GM12878 (cell line): ENCODE data around the gene VPS39. TPM values are rescaled to one million over a fixed set of nuclear protein-coding genes. Genes with fewer than 3 reads are reported as not detected.

Experiments used
- ATAC-seq: fragments of 200-7000 bp; cut with Tn5 transposase; 3 replicates; pipeline ENCODE4 v1.9.1; 2020; ENCODE audit warnings: mild to moderate bottlenecking, moderate library complexity
- BruUV-seq: library from RNA; stranded (reverse); fragments of 400-500 nt; replicated peaks from 2 replicates; lab custom pipeline; 2021; lab: Mats Ljungman, UMichigan
- CTCF ChIA-PET: fragments of 300-600 bp; sonication (Branson Sonifier 250); formaldehyde crosslinking; extraction: SDS; loops from one replicate; lab custom pipeline; 2021; ENCODE audit warnings: inconsistent platforms; lab: Yijun Ruan, JAX
- POLR2A ChIA-PET: fragments of 350-600 bp; formaldehyde crosslinking; extraction: SDS; loops from one replicate; lab custom pipeline; 2021; ENCODE audit warnings: inconsistent platforms; lab: Charles Lee
- RAD21 ChIA-PET: fragments of 300-600 bp; sonication (Branson Sonifier 250); formaldehyde crosslinking; loops from one replicate; lab custom pipeline; 2023; ENCODE audit warnings: antibody characterized with exemption; ENCODE audit not compliant: unreplicated experiment; lab: Charles Lee
- SMC1A ChIA-PET: fragments of 300-600 bp; sonication (Branson Sonifier 250); formaldehyde crosslinking; loops from one replicate; lab custom pipeline; 2023; ENCODE audit not compliant: unreplicated experiment, uncharacterized antibody; lab: Charles Lee
- DNase-seq: peaks from one replicate; pipeline ENCODE4 v3.0.0-alpha.2; 2011; ENCODE audit warnings: low read depth, low spot score
- FAIRE-seq: peaks from 3 replicates; lab custom pipeline; 2011; peaks lifted over from hg19 to GRCh38; lab: Jason Lieb, UNC
- H2AFZ ChIP-seq: 2 replicates; pipeline ENCODE4 v1.6.0; 2011; ENCODE audit warnings: low read depth, low read length, control low read depth; ENCODE audit not compliant: control insufficient read depth
- H3K27ac ChIP-seq: 2 replicates; pipeline ENCODE4 v1.5.1; 2011; ENCODE audit warnings: control low read depth; ENCODE audit not compliant: control insufficient read depth, insufficient read depth
- H3K27me3 ChIP-seq, 2 experiments: replicated peaks in 1 of 2; 2 replicates each; pipeline versions ENCODE4 v1.6.0 to v1.6.1; 2011; ENCODE audit warnings: low read length in 1 of 2; ENCODE audit not compliant: control insufficient read depth in 2 of 2, insufficient read depth in 2 of 2
- H3K36me3 ChIP-seq, 2 experiments: 2 replicates each; pipeline ENCODE4 v1.5.1; 2011; ENCODE audit warnings: low read length in 1 of 2; ENCODE audit not compliant: control insufficient read depth in 2 of 2, insufficient read depth in 2 of 2
- H3K4me1 ChIP-seq: 2 replicates; pipeline ENCODE4 v1.6.1; 2011; ENCODE audit warnings: mild to moderate bottlenecking, low read length, moderate library complexity, mixed read lengths; ENCODE audit not compliant: control insufficient read depth, insufficient read depth
- H3K4me2 ChIP-seq: 2 replicates; pipeline ENCODE4 v1.6.0; 2011; ENCODE audit warnings: control low read depth; ENCODE audit not compliant: control insufficient read depth, insufficient read depth
- H3K4me3 ChIP-seq: fragments of 200-600 bp; sonication (generic); 2 replicates; pipeline ENCODE4 v1.5.1; 2016
- H3K79me2 ChIP-seq: 2 replicates; pipeline ENCODE4 v1.6.0; 2011; ENCODE audit warnings: low read length; ENCODE audit not compliant: control insufficient read depth, insufficient read depth
- H3K9ac ChIP-seq: 2 replicates; pipeline ENCODE4 v1.8.0; 2011; ENCODE audit warnings: low read length, control low read depth, mixed read lengths; ENCODE audit not compliant: control insufficient read depth, insufficient read depth
- H3K9me3 ChIP-seq: replicated peaks from 3 replicates; pipeline ENCODE4 v1.5.1; 2011; ENCODE audit warnings: mild to moderate bottlenecking, low read length; ENCODE audit not compliant: control insufficient read depth, insufficient read depth
- H4K20me1 ChIP-seq: 2 replicates; pipeline ENCODE4 v1.6.0; 2011; ENCODE audit not compliant: control insufficient read depth, insufficient read depth
- FOS ChIP-seq: IDR thresholded peaks from 3 replicates; pipeline ENCODE4 v1.6.1; 2011; ENCODE audit warnings: borderline replicate concordance; ENCODE audit not compliant: insufficient read length; ENCODE audit errors: extremely low read depth
- IKZF1 ChIP-seq: fragments of 450-650 bp; conservative IDR thresholded peaks from 2 replicates; pipeline ENCODE4 v1.6.1; 2017; ENCODE audit warnings: antibody characterized with exemption, mild to moderate bottlenecking
- NFXL1 ChIP-seq: fragments of 450-650 bp; IDR thresholded peaks from 2 replicates; pipeline ENCODE4 v1.6.1; 2017; ENCODE audit warnings: antibody characterized with exemption, mild to moderate bottlenecking, borderline replicate concordance
- NR2C2 ChIP-seq: IDR thresholded peaks from 2 replicates; pipeline ENCODE4 v1.6.1; 2011; ENCODE audit warnings: borderline replicate concordance, low read depth; ENCODE audit not compliant: control insufficient read depth, insufficient read length
- YBX1 ChIP-seq: fragments of 450-650 bp; IDR thresholded peaks from 2 replicates; pipeline ENCODE4 v1.6.1; 2016; ENCODE audit warnings: antibody characterized with exemption
- WGBS: methylation state at CpG from one replicate; pipeline ENCODE4 v1.1.6; 2016; ENCODE audit warnings: low lambda C conversion rate; ENCODE audit not compliant: insufficient replicate concordance, insufficient coverage; ENCODE audit errors: missing lambda C conversion rate; 5-methylcytosine and 5-hydroxymethylcytosine counted together
- in situ Hi-C: fragments of 300-500 bp; cut with MboI; formaldehyde crosslinking; loops from 9 replicates; pipeline ENCODE4 v1.14.3; 2018; ENCODE audit warnings: mixed read lengths
- intact Hi-C: fragments of 100-400 bp; cut with micrococcal nuclease; formaldehyde crosslinking; loops from one replicate; pipeline ENCODE4 v1.14.2; 2022; ENCODE audit not compliant: unreplicated experiment
- polyA plus RNA-seq, 11 experiments: library from polyadenylated mRNA; depleted of rRNA in 4 of 11; unstranded in 6 of 11; stranded (reverse) in 5 of 11; fragments of >200 nt; fragmentation: Nextera tagmentation in 4 of 11; fragmentation: Illumina TruSeq in 1 of 11; extraction: Ambion mirVana in 4 of 11; extraction: Trizol in 1 of 11; gene quantifications; 1 replicate in 1 of 11; 2 replicates in 10 of 11; pipeline versions ENCODE4 v1.2.1 to v1.2.3, GENCODE V29; 2011 to 2016; ENCODE audit warnings: inconsistent platforms in 2 of 11, missing spikeins in 2 of 11, low read depth in 1 of 11
- total RNA-seq, 4 experiments: library from RNA; depleted of rRNA in 3 of 4; stranded (reverse); fragments of >200 nt in 3 of 4; fragmentation: Illumina TruSeq in 1 of 4; extraction: Trizol in 1 of 4; gene quantifications; 2 replicates each; pipeline versions ENCODE4 v1.2.1 to v1.2.3, GENCODE V29; 2013 to 2021
- TF ChIP-seq, protein P1 (sequence below): fragments of 450-650 bp; IDR thresholded peaks from 2 replicates; pipeline ENCODE4 v1.6.1; 2018; ENCODE audit warnings: borderline replicate concordance, mild to moderate bottlenecking; ENCODE audit not compliant: partially characterized antibody
- TF ChIP-seq, protein P2 (sequence below): fragments of 450-650 bp; IDR thresholded peaks from 2 replicates; pipeline ENCODE4 v1.6.1; 2017; ENCODE audit warnings: low read depth, mild to moderate bottlenecking, moderate library complexity
- TF ChIP-seq, protein P3 (sequence below): fragments of 450-650 bp; IDR thresholded peaks from 2 replicates; pipeline ENCODE4 v1.6.1; 2017; ENCODE audit warnings: mild to moderate bottlenecking
- TF ChIP-seq, protein P4 (sequence below): fragments of 450-650 bp; IDR thresholded peaks from 2 replicates; pipeline ENCODE4 v1.6.1; 2017; ENCODE audit warnings: borderline replicate concordance
- TF ChIP-seq, protein P5 (sequence below): fragments of 450-650 bp; IDR thresholded peaks from 2 replicates; pipeline ENCODE4 v1.6.1; 2016; ENCODE audit warnings: mild to moderate bottlenecking

VPS39 gene
- total and polyA plus RNA-seq, 10 of the 15 experiments (the other 5 are each of a cell fraction or from before 2014, with no cell fraction given): 4.9 to 50.0 (median 36.2) TPM

DNA sequence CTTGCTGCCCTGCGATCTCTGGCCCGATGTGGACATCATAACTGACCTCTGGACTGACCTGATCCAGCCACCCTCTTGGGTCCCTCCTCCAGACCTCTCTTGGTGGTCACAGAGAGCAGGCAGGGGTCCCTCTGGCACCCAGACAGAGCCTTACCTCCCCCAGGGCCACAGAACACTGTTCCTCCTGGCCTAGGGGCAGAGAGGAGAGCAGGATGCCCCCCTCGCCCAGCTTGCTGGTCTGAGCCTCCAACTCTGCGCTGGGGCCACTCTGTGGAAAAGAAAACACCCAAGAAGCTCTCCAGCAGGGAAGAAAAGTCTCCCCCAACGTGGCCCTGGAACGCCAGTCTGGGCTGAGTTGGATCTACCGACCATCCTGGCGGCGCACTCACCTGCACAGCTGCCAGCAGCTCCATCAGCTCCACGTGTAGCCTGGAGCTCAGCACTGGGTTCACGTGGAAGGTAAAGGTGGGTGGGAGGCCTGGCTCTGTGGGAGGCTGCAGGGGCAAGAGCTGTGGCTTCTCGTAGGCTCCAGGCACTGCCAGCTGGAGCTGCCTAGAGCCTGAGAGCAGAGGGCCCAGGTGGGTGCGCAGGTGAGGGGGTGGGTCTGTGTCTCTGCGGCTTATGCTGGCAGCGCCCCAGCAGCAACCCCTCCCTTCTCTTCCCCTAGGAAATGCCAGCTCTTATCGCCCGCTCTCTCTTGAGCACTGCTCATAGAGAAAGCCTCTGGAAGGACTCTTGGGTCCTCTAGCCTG, 57.7 kb downstream of the VPS39 start (continued):
- TF ChIP-seq, protein P1, sequence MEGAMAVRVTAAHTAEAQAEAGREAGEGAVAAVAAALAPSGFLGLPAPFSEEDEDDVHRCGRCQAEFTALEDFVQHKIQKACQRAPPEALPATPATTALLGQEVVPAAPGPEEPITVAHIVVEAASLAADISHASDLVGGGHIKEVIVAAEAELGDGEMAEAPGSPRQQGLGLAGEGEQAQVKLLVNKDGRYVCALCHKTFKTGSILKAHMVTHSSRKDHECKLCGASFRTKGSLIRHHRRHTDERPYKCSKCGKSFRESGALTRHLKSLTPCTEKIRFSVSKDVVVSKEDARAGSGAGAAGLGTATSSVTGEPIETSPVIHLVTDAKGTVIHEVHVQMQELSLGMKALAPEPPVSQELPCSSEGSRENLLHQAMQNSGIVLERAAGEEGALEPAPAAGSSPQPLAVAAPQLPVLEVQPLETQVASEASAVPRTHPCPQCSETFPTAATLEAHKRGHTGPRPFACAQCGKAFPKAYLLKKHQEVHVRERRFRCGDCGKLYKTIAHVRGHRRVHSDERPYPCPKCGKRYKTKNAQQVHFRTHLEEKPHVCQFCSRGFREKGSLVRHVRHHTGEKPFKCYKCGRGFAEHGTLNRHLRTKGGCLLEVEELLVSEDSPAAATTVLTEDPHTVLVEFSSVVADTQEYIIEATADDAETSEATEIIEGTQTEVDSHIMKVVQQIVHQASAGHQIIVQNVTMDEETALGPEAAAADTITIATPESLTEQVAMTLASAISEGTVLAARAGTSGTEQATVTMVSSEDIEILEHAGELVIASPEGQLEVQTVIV: no peak
- TF ChIP-seq, all 136 proteins: peak for 0

DNA sequence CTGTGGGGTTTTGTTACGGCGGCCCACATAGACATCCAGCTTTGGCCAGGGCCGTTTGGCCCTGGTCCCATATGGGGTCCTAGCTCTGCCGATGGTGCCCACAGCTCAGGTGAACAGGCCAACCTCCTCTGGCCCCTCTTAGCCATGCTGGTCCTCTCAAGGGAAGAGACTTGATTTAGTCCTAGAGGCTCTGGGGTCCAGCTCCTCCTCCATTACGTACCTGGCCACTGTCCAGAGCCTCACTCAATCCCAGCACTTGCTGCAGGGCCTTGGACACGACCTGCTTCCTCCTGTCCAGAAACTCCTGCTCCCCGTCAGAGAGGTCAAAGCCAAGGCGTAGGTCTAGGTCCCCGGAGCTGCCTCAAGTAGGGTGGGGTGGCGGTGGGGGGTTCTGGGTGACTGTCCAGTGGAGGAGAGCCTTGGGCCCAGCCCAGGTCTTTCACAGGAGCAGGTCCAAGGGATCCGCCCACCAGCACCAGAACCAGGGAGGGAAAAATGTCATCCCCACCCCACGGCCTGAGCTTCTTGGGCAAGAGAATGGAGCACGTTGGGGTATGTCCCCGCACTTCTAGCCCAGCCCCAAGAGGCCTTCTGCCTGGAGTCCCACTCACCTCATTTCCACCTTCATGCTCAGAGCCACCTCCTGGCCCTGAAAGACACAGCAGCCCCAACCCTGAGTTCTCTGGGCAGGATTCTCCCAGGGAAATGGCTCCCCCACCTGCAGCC, 58.4 kb downstream of the VPS39 start:
- no peak for ATAC-seq
- Histone ChIP-seq H3K36me3 (no peaks in the 10 kb centered on the region), H3K9me3 (no peaks in the 10 kb centered on the region), H4K20me1 (no peaks in the 10 kb centered on the region), H3K27ac (no peak overlapping the region), H3K4me1 (no peaks in the 10 kb centered on the region), H3K27me3 (no peaks in the 10 kb centered on the region), H3K79me2 (no peaks in the 10 kb centered on the region), H3K4me3 (no peak overlapping the region), H2AFZ (no peak overlapping the region), H3K4me2 (no peak overlapping the region), H3K9ac (no peak overlapping the region)
- ChIA-PET SMC1A (interaction anchor here (0.6 kb wide), 1 partner anchor 426 kb away, joined by 3 read pairs; the partner anchor contains the start of gene STARD9), POLR2A (interaction anchor here (0.6 kb wide), 1 partner anchor 25 kb away, joined by 3 read pairs; no protein-coding TSS in a partner anchor), RAD21 (no interaction called here), CTCF (interaction anchor here (0.9 to 2.0 kb wide), 2 partner anchors 11 to 12 kb away, joined by 4 to 6 read pairs; no protein-coding TSS in a partner anchor)
- in situ Hi-C loops: no loop called here
- intact Hi-C loops: no loop called here
- BruUV-seq: no TSS peak
- 37% methylated on average over 13 of the region's 14 CpGs for WGBS
- FAIRE-seq: no peak
- no peak for DNase-seq
- TF ChIP-seq, protein P2, sequence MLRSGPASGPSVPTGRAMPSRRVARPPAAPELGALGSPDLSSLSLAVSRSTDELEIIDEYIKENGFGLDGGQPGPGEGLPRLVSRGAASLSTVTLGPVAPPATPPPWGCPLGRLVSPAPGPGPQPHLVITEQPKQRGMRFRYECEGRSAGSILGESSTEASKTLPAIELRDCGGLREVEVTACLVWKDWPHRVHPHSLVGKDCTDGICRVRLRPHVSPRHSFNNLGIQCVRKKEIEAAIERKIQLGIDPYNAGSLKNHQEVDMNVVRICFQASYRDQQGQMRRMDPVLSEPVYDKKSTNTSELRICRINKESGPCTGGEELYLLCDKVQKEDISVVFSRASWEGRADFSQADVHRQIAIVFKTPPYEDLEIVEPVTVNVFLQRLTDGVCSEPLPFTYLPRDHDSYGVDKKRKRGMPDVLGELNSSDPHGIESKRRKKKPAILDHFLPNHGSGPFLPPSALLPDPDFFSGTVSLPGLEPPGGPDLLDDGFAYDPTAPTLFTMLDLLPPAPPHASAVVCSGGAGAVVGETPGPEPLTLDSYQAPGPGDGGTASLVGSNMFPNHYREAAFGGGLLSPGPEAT: no peak
- no peak for TF ChIP-seq NFXL1
- TF ChIP-seq, protein P3, sequence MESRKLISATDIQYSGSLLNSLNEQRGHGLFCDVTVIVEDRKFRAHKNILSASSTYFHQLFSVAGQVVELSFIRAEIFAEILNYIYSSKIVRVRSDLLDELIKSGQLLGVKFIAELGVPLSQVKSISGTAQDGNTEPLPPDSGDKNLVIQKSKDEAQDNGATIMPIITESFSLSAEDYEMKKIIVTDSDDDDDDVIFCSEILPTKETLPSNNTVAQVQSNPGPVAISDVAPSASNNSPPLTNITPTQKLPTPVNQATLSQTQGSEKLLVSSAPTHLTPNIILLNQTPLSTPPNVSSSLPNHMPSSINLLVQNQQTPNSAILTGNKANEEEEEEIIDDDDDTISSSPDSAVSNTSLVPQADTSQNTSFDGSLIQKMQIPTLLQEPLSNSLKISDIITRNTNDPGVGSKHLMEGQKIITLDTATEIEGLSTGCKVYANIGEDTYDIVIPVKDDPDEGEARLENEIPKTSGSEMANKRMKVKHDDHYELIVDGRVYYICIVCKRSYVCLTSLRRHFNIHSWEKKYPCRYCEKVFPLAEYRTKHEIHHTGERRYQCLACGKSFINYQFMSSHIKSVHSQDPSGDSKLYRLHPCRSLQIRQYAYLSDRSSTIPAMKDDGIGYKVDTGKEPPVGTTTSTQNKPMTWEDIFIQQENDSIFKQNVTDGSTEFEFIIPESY: no peak
- TF ChIP-seq, protein P4, sequence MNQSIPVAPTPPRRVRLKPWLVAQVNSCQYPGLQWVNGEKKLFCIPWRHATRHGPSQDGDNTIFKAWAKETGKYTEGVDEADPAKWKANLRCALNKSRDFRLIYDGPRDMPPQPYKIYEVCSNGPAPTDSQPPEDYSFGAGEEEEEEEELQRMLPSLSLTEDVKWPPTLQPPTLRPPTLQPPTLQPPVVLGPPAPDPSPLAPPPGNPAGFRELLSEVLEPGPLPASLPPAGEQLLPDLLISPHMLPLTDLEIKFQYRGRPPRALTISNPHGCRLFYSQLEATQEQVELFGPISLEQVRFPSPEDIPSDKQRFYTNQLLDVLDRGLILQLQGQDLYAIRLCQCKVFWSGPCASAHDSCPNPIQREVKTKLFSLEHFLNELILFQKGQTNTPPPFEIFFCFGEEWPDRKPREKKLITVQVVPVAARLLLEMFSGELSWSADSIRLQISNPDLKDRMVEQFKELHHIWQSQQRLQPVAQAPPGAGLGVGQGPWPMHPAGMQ: no peak
- no peak for TF ChIP-seq FOS
- no peak for TF ChIP-seq NR2C2
- no peak for TF ChIP-seq IKZF1
- TF ChIP-seq, protein P5, sequence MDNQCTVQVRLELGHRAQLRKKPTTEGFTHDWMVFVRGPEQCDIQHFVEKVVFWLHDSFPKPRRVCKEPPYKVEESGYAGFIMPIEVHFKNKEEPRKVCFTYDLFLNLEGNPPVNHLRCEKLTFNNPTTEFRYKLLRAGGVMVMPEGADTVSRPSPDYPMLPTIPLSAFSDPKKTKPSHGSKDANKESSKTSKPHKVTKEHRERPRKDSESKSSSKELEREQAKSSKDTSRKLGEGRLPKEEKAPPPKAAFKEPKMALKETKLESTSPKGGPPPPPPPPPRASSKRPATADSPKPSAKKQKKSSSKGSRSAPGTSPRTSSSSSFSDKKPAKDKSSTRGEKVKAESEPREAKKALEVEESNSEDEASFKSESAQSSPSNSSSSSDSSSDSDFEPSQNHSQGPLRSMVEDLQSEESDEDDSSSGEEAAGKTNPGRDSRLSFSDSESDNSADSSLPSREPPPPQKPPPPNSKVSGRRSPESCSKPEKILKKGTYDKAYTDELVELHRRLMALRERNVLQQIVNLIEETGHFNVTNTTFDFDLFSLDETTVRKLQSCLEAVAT: no peak
- TF ChIP-seq YBX1: no peak
